Nephron progenitor cell (in vitro differentiated cells): ENCODE measurements around the gene SPATA12.
A peak's percentile ranks its signal among the peaks of the same experiment; 100 is the strongest.

Source experiments
- DNase-seq: peaks from one replicate; pipeline ENCODE4 v3.0.0; 2021
- H3K27ac Mint-ChIP-seq: 2 replicates; pipeline ENCODE4 v1.8.0; 2021; ENCODE audit warnings: mild to moderate bottlenecking, moderate library complexity, mixed read lengths
- H3K27me3 Mint-ChIP-seq: 2 replicates; pipeline ENCODE4 v1.8.0; 2021; ENCODE audit warnings: mild to moderate bottlenecking, low read depth, mixed read lengths; ENCODE audit not compliant: poor library complexity
- H3K36me3 Mint-ChIP-seq: 2 replicates; pipeline ENCODE4 v1.8.0; 2021; ENCODE audit warnings: low read depth, mixed read lengths
- H3K4me1 Mint-ChIP-seq: 2 replicates; pipeline ENCODE4 v1.8.0; 2021; ENCODE audit warnings: mixed read lengths
- H3K4me3 Mint-ChIP-seq: 2 replicates; pipeline ENCODE4 v1.8.0; 2021; ENCODE audit warnings: mild to moderate bottlenecking, moderate library complexity, mixed read lengths
- H3K9me3 Mint-ChIP-seq: 2 replicates; pipeline ENCODE4 v1.8.0; 2021; ENCODE audit warnings: mild to moderate bottlenecking, moderate library complexity, mixed read lengths
- TF ChIP-seq, protein P1 (sequence below): fragments of 200-600 bp; sonication (generic); IDR thresholded peaks from 2 replicates; pipeline ENCODE4 v1.5.0; 2021; ENCODE audit warnings: antibody characterized with exemption

SPATA12 gene, protein sequence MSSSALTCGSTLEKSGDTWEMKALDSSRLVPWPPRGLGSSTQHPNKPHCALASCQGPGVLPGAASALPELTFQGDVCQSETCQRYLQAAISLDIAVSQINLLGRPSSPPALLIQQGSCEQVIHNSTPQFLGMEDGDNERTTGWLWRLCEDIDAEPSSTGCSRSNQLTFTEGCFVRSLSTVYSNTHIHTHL

DNA sequence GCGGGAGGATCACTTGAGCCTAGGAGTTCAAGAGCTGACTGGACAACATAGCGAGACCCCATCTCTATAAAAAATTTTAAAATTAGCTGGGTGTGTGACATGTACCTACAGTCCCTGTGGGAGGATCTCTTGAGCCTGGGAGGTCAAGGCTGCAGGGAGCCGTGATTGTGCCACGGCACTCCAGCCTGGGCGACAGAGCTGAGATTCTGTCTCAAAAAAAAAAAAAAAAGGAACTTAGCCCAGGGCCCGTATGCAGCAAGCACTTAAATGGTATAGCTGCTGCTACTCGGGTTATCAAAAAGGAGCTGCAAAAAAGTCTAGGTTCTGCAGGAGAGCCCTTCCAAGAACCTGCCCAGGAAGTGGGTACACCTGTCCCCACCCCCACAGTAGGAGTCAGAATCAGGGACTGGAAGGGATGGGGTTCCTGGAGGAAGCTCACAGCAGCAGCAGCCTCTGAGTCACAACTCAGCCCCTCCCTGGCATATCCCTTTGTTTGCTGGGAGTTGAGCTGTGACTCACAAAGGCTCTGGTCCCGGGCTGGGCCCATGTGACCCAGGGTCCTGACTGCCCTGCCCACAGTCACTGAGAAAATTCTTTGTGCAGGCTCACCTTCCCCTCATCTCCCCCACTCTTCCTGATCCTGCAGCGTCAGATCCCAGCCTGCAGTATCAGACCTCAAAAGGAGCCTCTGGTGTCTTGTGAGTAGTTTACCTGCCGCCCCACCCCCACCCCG, at the start of gene SPATA12:
TSS of gene SPATA12 (plus strand) at position 576 of the 733 bp plus-strand sequence. CDS start 13,031 bp downstream, outside the sequence.
- Mint-ChIP-seq H3K4me3 (no peak within 1 kb of the TSS), H3K4me1 (peaks cover 44% of the 10 kb centered on the region), H3K27me3 (peaks cover 2% of the 10 kb centered on the region), H3K27ac (no peak within 1 kb of the TSS), H3K9me3 (no peaks in the 10 kb centered on the region), H3K36me3 (no peaks in the 10 kb centered on the region)
- no peak for DNase-seq
- TF ChIP-seq, protein P1, sequence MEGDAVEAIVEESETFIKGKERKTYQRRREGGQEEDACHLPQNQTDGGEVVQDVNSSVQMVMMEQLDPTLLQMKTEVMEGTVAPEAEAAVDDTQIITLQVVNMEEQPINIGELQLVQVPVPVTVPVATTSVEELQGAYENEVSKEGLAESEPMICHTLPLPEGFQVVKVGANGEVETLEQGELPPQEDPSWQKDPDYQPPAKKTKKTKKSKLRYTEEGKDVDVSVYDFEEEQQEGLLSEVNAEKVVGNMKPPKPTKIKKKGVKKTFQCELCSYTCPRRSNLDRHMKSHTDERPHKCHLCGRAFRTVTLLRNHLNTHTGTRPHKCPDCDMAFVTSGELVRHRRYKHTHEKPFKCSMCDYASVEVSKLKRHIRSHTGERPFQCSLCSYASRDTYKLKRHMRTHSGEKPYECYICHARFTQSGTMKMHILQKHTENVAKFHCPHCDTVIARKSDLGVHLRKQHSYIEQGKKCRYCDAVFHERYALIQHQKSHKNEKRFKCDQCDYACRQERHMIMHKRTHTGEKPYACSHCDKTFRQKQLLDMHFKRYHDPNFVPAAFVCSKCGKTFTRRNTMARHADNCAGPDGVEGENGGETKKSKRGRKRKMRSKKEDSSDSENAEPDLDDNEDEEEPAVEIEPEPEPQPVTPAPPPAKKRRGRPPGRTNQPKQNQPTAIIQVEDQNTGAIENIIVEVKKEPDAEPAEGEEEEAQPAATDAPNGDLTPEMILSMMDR: no peak

DNA sequence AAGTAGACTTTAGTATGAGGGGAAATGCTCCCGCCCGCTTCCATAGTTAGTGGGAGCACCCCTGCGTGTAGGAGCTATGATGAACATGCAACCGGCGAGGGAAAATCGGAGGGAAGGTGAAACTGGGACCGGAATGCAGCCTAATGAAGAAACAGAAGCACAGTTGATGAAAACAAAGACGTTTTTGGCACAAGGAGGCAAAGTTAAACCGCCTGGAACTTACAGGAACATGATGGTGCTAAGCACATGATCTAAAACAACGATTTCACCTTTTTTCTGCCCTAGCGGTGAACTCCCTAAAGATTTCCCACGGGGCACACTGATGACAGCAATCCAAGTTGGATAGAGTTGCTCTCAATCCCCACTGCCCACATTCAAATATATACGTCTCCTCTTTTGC, 49.4 kb upstream of the SPATA12 start:
- Mint-ChIP-seq H3K9me3 (peaks cover 11% of the 10 kb centered on the region), H3K27ac (peak overlapping the region; percentile 78), H3K4me1 (peaks cover 63% of the 10 kb centered on the region), H3K36me3 (peaks cover 10% of the 10 kb centered on the region), H3K4me3 (no peak overlapping the region), H3K27me3 (no peaks in the 10 kb centered on the region)
- TF ChIP-seq, protein P1: no peak
- no peak for DNase-seq

- Mint-ChIP-seq H3K27me3 (peaks cover 2% of the 10 kb centered on the region), H3K27ac (no peak overlapping the region), H3K4me1 (peaks cover 62% of the 10 kb centered on the region), H3K4me3 (no peak overlapping the region), H3K9me3 (peaks cover 11% of the 10 kb centered on the region), H3K36me3 (peaks cover 10% of the 10 kb centered on the region)
- DNase-seq: no peak
- TF ChIP-seq, protein P1: no peak
Measured at GRCh38 chr3:57012847-57013246, 47.6 kb upstream of the SPATA12 start.

- TF ChIP-seq, protein P1: no peak
- H3K9me3 Mint-ChIP-seq: peaks cover 11% of the 10 kb centered on the region
- H3K4me3 Mint-ChIP-seq: no peak overlapping the region
- H3K27ac Mint-ChIP-seq: peak overlapping the region; percentile 88
- peaks cover 10% of the 10 kb centered on the region for H3K36me3 Mint-ChIP-seq
- no peak for DNase-seq
- peaks cover 7% of the 10 kb centered on the region for H3K27me3 Mint-ChIP-seq
- H3K4me1 Mint-ChIP-seq: peaks cover 66% of the 10 kb centered on the region
Measured at GRCh38 chr3:57015350-57015729, 45.1 kb upstream of the SPATA12 start.

- DNase-seq: no peak
- H3K4me3 Mint-ChIP-seq: no peak overlapping the region
- peaks cover 7% of the 10 kb centered on the region for H3K27me3 Mint-ChIP-seq
- TF ChIP-seq, protein P1: no peak
- peak overlapping the region; percentile 88 for H3K27ac Mint-ChIP-seq
- peaks cover 11% of the 10 kb centered on the region for H3K9me3 Mint-ChIP-seq
- peaks cover 61% of the 10 kb centered on the region for H3K4me1 Mint-ChIP-seq
- H3K36me3 Mint-ChIP-seq: peaks cover 5% of the 10 kb centered on the region
Measured at GRCh38 chr3:57015912-57016311, 44.6 kb upstream of the SPATA12 start.
